OCI-LY7 (cell line): Measurements from ENCODE around the gene RTKN. TPM values are rescaled to one million over a fixed set of nuclear protein-coding genes. Genes with fewer than 3 reads are reported as not detected.

Experiments used
- BruUV-seq: library from RNA; stranded (reverse); fragments of 400-500 nt; replicated peaks from 2 replicates; lab custom pipeline; 2021; lab: Mats Ljungman, UMichigan
- CTCF ChIA-PET: fragments of 300-600 bp; sonication (Branson Sonifier 250); formaldehyde crosslinking; loops from one replicate; lab custom pipeline; 2022; ENCODE audit warnings: antibody characterized with exemption; ENCODE audit not compliant: unreplicated experiment; lab: Charles Lee
- POLR2A ChIA-PET: fragments of 300-600 bp; sonication (Branson Sonifier 250); formaldehyde crosslinking; loops from one replicate; lab custom pipeline; 2022; ENCODE audit warnings: antibody characterized with exemption; lab: Charles Lee
- DNase-seq: peaks from one replicate; pipeline ENCODE4 v3.0.0-alpha.2; 2015; ENCODE audit warnings: low spot score
- H2AFZ ChIP-seq: fragments of 200-600 bp; sonication (generic), shearing (Covaris generic); 2 replicates; pipeline ENCODE4 v1.6.1; 2014; ENCODE audit warnings: mild to moderate bottlenecking, antibody characterized with exemption, low read length, moderate library complexity
- H3K27ac ChIP-seq: fragments of 200-600 bp; sonication (generic); 2 replicates; pipeline ENCODE4 v1.5.1; 2014; ENCODE audit warnings: mixed run types, low read depth, mild to moderate bottlenecking, moderate library complexity, low read length, inconsistent platforms; ENCODE audit not compliant: poor library complexity, severe bottlenecking
- H3K36me3 ChIP-seq: fragments of 200-600 bp; sonication (generic); 2 replicates; pipeline ENCODE4 v1.6.1; 2014; ENCODE audit warnings: mild to moderate bottlenecking, antibody characterized with exemption, low read length, moderate library complexity, mixed read lengths; ENCODE audit not compliant: insufficient read depth
- H3K4me1 ChIP-seq: fragments of 200-600 bp; sonication (generic); 2 replicates; pipeline ENCODE4 v1.5.1; 2014; ENCODE audit warnings: mild to moderate bottlenecking, low read length; ENCODE audit not compliant: insufficient read depth, poor library complexity, severe bottlenecking
- H3K4me2 ChIP-seq: fragments of 200-600 bp; sonication (generic); 2 replicates; pipeline ENCODE4 v1.6.1; 2014; ENCODE audit warnings: mild to moderate bottlenecking, low read length
- H3K4me3 ChIP-seq: fragments of 200-600 bp; sonication (generic); 2 replicates; pipeline ENCODE4 v1.5.1; 2014; ENCODE audit warnings: mild to moderate bottlenecking, low read depth, low read length; ENCODE audit not compliant: poor library complexity, severe bottlenecking
- H3K79me2 ChIP-seq: fragments of 200-600 bp; sonication (generic); 2 replicates; pipeline ENCODE4 v1.6.1; 2016; ENCODE audit warnings: low read depth, mild to moderate bottlenecking, low read length, moderate library complexity, mixed read lengths; ENCODE audit not compliant: insufficient read depth
- H3K9me2 ChIP-seq: fragments of 200-600 bp; sonication (generic); 2 replicates; pipeline ENCODE4 v1.6.1; 2016; ENCODE audit warnings: mild to moderate bottlenecking, low read length, mixed read lengths; ENCODE audit not compliant: insufficient read depth
- H3K9me3 ChIP-seq: fragments of 200-600 bp; sonication (generic); 2 replicates; pipeline ENCODE4 v1.6.1; 2014; ENCODE audit warnings: mild to moderate bottlenecking, mixed run types, low read length, mixed read lengths
- H4K20me1 ChIP-seq: fragments of 200-600 bp; sonication (generic); 2 replicates; pipeline ENCODE4 v1.6.1; 2014; ENCODE audit warnings: mild to moderate bottlenecking, antibody characterized with exemption, low read length, moderate library complexity, mixed read lengths; ENCODE audit not compliant: insufficient read depth
- EZH2phosphoT487 ChIP-seq: fragments of 200-600 bp; sonication (generic); IDR thresholded peaks from 2 replicates; pipeline ENCODE4 v1.6.1; 2018; ENCODE audit warnings: low read depth, borderline replicate concordance, mild to moderate bottlenecking, mixed run types, antibody characterized with exemption, low read length, moderate library complexity, mixed read lengths
- intact Hi-C: fragments of 100-400 bp; cut with micrococcal nuclease; formaldehyde crosslinking; loops from one replicate; pipeline ENCODE4 v1.10.0; 2022; ENCODE audit not compliant: unreplicated experiment
- total RNA-seq, 2 experiments: library from RNA; depleted of rRNA in 1 of 2; stranded (reverse); fragments of >200 nt in 1 of 2; shearing (Covaris generic) in 1 of 2; gene quantifications; 2 replicates each; pipeline ENCODE4 v1.2.3, GENCODE V29; 2014 to 2022
- TF ChIP-seq, protein P1 (sequence below): fragments of 200-600 bp; sonication (generic); conservative IDR thresholded peaks from 2 replicates; pipeline ENCODE4 v1.5.1; 2014; ENCODE audit warnings: mild to moderate bottlenecking, antibody characterized with exemption, low read length, moderate library complexity, mixed read lengths

Gene RTKN
- total RNA-seq, 2 experiments from 2014 or later: 2.3 to 7.7 TPM

DNA sequence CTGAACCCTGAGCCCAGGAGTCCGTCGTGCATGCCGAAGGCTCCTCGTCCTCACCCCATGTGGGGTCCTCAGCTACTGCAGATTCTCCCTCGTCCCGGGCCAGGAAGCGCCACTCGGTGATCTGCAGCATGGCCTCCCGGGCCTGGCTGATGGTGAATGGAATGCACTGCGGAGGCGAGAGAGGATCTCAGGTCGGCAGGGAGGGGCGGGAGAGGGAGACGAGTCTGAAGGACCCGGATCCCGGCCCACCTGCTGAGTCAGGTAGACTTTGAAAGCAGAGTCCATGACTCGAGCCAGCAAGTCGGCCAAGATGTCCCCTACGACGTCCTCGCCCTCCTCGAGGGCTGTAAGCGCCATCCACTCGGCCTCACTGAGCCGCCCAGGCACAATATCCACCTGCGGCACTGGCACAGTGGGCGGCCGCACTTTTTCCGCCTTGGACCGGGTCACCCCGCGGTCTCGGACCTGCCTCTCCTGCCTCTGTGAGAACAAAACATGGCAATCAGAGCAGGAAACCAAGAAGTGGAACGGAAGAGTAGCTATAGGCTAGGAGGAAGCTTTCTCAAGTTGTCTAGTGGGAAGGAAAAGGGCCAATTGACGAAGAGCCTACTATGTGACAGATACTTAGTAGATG, 25.9 kb downstream of the RTKN start:
- CTCF ChIA-PET: no interaction called here
- peaks cover 48% of the 10 kb centered on the region for H3K4me1 ChIP-seq

DNA sequence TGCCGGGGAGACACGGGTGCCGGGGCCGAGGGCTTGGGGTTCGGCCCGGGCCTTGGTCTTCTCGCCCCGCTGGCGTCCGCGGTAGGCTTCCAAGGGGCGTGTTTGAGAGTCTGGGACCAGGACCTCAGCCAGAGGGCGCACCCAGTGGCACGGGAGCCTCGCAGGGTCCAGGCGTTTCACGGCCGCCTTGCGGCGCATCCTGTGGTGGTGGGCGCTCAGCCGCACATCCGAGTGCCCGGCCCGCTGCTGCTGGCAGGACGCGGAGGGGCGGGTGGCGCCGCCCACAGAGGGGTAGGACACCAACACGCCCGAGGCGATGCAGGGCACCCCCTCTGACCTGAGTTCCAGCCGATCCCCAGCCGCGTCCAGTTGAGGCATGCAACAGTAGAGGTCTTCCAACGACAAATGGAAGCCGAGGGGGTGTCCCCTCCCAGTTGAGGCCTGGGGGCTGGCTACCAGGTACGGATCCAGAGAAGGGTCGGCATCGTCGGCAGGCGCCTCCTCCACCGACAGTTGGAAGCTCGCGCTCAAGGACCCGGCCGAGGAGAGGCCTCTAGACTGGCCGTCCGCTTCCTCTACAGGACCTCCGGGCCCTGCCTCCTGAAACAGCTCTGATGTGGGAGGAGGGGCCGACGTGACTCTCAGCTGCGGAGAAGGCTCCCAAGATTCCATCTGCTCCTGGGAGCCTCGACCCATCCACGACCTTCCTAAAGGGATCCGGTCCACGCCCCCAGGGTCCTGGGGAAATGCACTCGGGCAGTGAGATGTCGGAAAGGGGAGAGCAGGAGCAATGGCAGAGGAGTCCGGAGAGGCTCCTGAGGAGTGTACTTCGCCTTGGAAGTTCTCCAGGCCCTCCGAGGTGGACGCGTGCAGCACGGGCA, 26.6 kb downstream of the RTKN start:
- TF ChIP-seq, protein P1, sequence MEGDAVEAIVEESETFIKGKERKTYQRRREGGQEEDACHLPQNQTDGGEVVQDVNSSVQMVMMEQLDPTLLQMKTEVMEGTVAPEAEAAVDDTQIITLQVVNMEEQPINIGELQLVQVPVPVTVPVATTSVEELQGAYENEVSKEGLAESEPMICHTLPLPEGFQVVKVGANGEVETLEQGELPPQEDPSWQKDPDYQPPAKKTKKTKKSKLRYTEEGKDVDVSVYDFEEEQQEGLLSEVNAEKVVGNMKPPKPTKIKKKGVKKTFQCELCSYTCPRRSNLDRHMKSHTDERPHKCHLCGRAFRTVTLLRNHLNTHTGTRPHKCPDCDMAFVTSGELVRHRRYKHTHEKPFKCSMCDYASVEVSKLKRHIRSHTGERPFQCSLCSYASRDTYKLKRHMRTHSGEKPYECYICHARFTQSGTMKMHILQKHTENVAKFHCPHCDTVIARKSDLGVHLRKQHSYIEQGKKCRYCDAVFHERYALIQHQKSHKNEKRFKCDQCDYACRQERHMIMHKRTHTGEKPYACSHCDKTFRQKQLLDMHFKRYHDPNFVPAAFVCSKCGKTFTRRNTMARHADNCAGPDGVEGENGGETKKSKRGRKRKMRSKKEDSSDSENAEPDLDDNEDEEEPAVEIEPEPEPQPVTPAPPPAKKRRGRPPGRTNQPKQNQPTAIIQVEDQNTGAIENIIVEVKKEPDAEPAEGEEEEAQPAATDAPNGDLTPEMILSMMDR: no peak
- no peak for TF ChIP-seq EZH2phosphoT487
- ChIA-PET POLR2A (interaction anchor here (0.8 to 1.6 kb wide), 2 partner anchors 24 to 36 kb away, joined by 3 to 4 read pairs; no protein-coding TSS in a partner anchor), CTCF (no interaction called here)
- H2AFZ ChIP-seq: no peak overlapping the region
- no peaks in the 10 kb centered on the region for H4K20me1 ChIP-seq
- H3K4me2 ChIP-seq: no peak overlapping the region
- no peak overlapping the region for H3K27ac ChIP-seq
- H3K9me2 ChIP-seq: no peaks in the 10 kb centered on the region
- peaks cover 41% of the 10 kb centered on the region for H3K4me1 ChIP-seq
- intact Hi-C loops: no loop called here
- BruUV-seq: no TSS peak
- DNase-seq: no peak
- no peaks in the 10 kb centered on the region for H3K36me3 ChIP-seq
- no peak overlapping the region for H3K4me3 ChIP-seq
- H3K9me3 ChIP-seq: no peaks in the 10 kb centered on the region
- H3K79me2 ChIP-seq: peaks cover under 1% of the 10 kb centered on the region; the same call in 1 of the 2 replicates

More for the DNA sequence above, 25.9 kb downstream of the RTKN start:
- intact Hi-C loops: no loop called here
- H3K36me3 ChIP-seq: no peaks in the 10 kb centered on the region
- H3K9me2 ChIP-seq: no peaks in the 10 kb centered on the region
- H3K4me2 ChIP-seq: no peak overlapping the region
- no peak overlapping the region for H3K27ac ChIP-seq
- no peak for DNase-seq
- no peak for TF ChIP-seq EZH2phosphoT487
- TF ChIP-seq, protein P1: no peak
- no peak overlapping the region for H2AFZ ChIP-seq
- BruUV-seq: no TSS peak
- H3K4me3 ChIP-seq: no peak overlapping the region
- H3K9me3 ChIP-seq: no peaks in the 10 kb centered on the region
- POLR2A ChIA-PET: interaction anchor here (0.7 to 1.2 kb wide), 3 partner anchors 41 to 60 kb away, joined by 3 read pairs; partner anchors contain the start of gene WBP1
- H4K20me1 ChIP-seq: no peaks in the 10 kb centered on the region
- peaks cover 4% of the 10 kb centered on the region; the same call in 1 of the 2 replicates for H3K79me2 ChIP-seq
